ENCODE data around the gene POLR2A. TPM values are rescaled to one million over a fixed set of nuclear protein-coding genes. Genes with fewer than 3 reads are reported as not detected.

The POLR2A gene
- total RNA-seq, 4 donors from 2014 or later, result 29.5 to 66.4 (median 46.9) TPM

DNA sequence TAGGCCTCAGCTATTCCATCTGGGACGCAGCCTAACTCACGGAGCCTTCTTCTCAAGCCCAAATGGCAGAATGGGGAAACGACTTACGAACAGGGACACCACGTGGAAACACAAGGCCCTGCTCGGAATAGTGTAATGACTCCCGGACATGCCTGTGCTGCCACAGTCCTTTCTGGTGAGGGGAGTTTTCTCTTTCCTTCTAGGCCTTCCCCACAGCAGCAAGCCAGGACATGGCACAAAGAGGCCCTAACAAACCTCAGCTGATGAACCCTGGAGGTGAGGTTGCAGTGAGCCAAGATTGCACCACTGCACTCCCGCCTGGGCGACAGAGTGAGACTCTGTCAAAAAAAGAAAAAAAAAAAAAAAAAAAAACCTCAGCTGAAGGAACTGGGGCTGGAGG, 20.1 kb upstream of the POLR2A start:
- Histone ChIP-seq H3K9me3 (no peaks in the 10 kb centered on the region), H3K36me3 (peaks cover 26 to 71% (median 52%) of the 10 kb centered on the region in 4 donors), H3K4me1 (peaks cover 27 to 43% (median 39%) of the 10 kb centered on the region in 4 donors), H3K4me3 (no peak overlapping the region), H3K27me3 (no peaks in the 10 kb centered on the region), H3K27ac (replicated peaks in 1 of 4) (no peak overlapping the region)
- intact Hi-C loops (cut with DNase I), result no loop called here
- TF ChIP-seq EP300 (IDR thresholded peaks at IDR 0.05) (no peak), POLR2AphosphoS5 (IDR thresholded peaks at IDR 0.05) (no peak), POLR2A (IDR thresholded peaks at IDR 0.05; ENCODE audit: low read depth) (no peak)
- TF ChIP-seq, protein P1, sequence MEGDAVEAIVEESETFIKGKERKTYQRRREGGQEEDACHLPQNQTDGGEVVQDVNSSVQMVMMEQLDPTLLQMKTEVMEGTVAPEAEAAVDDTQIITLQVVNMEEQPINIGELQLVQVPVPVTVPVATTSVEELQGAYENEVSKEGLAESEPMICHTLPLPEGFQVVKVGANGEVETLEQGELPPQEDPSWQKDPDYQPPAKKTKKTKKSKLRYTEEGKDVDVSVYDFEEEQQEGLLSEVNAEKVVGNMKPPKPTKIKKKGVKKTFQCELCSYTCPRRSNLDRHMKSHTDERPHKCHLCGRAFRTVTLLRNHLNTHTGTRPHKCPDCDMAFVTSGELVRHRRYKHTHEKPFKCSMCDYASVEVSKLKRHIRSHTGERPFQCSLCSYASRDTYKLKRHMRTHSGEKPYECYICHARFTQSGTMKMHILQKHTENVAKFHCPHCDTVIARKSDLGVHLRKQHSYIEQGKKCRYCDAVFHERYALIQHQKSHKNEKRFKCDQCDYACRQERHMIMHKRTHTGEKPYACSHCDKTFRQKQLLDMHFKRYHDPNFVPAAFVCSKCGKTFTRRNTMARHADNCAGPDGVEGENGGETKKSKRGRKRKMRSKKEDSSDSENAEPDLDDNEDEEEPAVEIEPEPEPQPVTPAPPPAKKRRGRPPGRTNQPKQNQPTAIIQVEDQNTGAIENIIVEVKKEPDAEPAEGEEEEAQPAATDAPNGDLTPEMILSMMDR (IDR thresholded peaks at IDR 0.05), result no peak
- 84% methylated on average over 9 of the region's 9 CpGs for WGBS
- DNase-seq (ENCODE audit: extremely low spot score), result no peak

DNA sequence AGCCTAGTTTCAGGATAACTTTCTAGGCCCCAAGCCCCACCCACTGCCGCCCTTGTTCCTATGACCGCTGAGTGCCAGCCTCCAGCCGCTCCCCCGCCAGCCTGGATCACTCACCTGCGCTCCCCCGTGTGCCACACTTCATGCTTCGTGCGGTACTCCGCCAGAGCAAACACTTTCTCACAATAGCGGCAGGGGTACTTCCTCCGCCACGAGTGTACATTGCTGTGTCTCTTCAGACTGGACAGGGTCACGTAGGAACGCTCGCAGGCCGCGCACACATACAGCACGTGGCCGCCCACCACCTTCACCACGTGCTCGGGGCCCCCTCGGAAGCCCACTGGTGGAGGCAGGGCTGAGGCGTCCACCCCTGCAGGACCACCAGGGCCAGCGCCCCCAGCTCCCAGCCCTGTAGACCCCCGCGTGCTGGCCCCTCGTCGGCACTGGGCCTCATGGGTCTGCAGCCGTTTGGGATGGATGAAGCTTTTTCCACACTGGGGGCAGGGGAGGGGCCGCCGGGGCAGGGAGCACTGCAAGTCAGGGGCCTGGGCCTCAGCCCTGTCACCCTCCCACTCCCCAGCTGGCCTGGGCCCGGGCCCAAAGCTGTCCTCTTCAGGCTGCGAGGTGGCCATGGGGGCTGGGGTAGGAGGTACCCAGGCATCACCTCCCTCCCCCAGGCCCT, 18.4 kb upstream of the POLR2A start:
- intact Hi-C loops (cut with DNase I), result no loop called here
- peaks cover 39 to 58% (median 55%) of the 10 kb centered on the region in 4 donors for H3K4me1 ChIP-seq
- no peak for TF ChIP-seq EP300 (IDR thresholded peaks at IDR 0.05)

DNA sequence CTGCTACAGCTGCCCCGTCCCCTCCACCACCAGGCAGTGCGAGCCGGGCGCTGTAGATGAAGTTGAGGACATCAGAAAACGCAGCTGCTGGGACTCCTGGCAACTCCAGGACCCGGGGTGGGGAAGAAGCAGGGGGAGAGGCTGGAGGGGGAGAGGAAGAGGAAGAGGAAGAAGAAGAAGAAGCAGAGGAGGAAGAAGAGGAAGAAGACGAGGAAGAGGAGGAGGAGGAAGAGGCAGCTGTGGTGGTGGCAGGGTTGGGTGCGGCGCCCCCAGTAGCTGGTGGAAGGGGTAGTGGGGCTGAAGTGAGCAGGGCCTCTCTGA, 17.9 kb upstream of the POLR2A start:
- WGBS, result 80% methylated on average over 9 of the region's 9 CpGs
- Histone ChIP-seq H3K36me3 (peaks cover 26 to 65% (median 52%) of the 10 kb centered on the region in 4 donors), H3K9me3 (no peaks in the 10 kb centered on the region), H3K4me1 (peaks cover 43 to 63% (median 57%) of the 10 kb centered on the region in 4 donors), H3K27me3 (no peaks in the 10 kb centered on the region), H3K4me3 (no peak overlapping the region), H3K27ac (replicated peaks in 1 of 4) (peak overlapping the region; percentile 43 to 71 (median 64))
- TF ChIP-seq, protein P1 (IDR thresholded peaks at IDR 0.05), result no peak
- no peak for TF ChIP-seq POLR2A (IDR thresholded peaks at IDR 0.05; ENCODE audit: low read depth)
- no peak for TF ChIP-seq POLR2AphosphoS5 (IDR thresholded peaks at IDR 0.05)
- DNase-seq (ENCODE audit: extremely low spot score), result no peak
- intact Hi-C loops (cut with DNase I), result no loop called here

More for the DNA sequence above, 18.4 kb upstream of the POLR2A start:
- no peak for DNase-seq (ENCODE audit: extremely low spot score)
- WGBS, result 95% methylated on average over 24 of the region's 33 CpGs
- Histone ChIP-seq H3K4me3 (no peak overlapping the region), H3K36me3 (peaks cover 26 to 71% (median 52%) of the 10 kb centered on the region in 4 donors), H3K27ac (replicated peaks in 1 of 4) (peak overlapping the region; percentile 43 to 71 (median 64)), H3K27me3 (no peaks in the 10 kb centered on the region), H3K9me3 (no peaks in the 10 kb centered on the region)

DNA sequence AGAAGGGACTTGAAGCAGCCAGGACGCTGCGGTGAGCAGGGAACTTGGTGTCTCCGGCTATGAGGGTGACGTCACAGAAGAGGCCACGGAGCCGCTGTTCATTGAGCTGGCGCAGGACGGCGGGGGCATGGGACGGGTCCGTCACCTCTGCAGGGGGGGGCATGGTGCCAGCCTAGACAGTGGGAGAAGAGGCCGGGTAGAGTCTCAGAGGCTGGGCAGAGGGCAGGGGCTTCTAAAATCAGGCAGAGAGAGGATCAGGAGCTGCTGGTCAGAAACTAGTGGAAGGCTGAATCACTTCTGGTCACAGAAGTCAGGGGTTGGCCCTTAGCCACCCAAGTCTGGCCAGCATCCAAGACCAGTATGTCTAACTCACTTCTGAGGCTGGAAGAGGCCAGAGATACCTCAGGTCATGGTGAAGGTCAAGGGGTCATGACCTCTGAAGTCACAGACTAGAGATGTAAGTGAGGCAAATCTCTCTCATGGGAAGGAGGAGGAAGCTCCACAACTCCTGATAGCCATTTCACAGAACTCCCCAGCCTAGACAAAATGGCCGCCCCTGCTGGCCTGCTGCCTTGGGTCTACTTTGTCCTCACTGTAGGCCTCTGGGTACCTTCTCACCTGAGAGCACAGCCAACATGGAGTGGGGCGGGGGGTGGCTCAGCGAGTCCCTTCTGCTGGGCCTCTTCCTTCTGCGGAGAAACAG, 17.4 kb upstream of the POLR2A start:
- WGBS, result 78% methylated on average over 16 of the region's 16 CpGs
- Histone ChIP-seq H3K9me3 (no peaks in the 10 kb centered on the region), H3K36me3 (peaks cover 26 to 60% (median 49%) of the 10 kb centered on the region in 4 donors), H3K27ac (replicated peaks in 1 of 4) (peak overlapping the region; percentile 43 to 71 (median 64)), H3K4me1 (peaks cover 43 to 68% (median 61%) of the 10 kb centered on the region in 4 donors), H3K27me3 (no peaks in the 10 kb centered on the region), H3K4me3 (peak overlapping the region in 1 of 4 donors; percentile 18)
- intact Hi-C loops (cut with DNase I), result no loop called here
- TF ChIP-seq POLR2AphosphoS5 (IDR thresholded peaks at IDR 0.05), result peak in 1 of 2 donors; percentile 55
- no peak for TF ChIP-seq EP300 (IDR thresholded peaks at IDR 0.05)
- DNase-seq (ENCODE audit: extremely low spot score), result no peak

DNA sequence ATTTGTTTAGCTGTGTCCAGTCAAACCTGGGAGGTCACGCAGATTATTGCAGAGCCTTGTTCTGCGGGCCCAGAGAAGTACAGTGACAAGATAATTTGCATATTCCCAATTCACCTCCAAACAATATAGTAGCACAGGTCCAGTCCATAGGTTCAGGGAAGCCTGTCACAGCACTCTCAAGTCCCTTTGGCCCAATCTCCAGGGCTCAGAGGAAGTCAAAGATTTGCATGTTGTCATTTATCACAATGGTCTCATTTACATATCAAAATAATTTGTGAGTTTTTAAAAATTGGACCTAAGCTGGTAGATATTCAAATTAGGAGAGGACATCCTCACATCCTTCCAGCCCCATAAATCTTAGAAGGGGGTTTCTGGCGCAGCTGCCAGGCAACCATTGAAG, 16.7 kb upstream of the POLR2A start:
- TF ChIP-seq, protein P1 (IDR thresholded peaks at IDR 0.05), result no peak
- intact Hi-C loops (cut with DNase I), result no loop called here
- no peaks in the 10 kb centered on the region for H3K27me3 ChIP-seq
- no peaks in the 10 kb centered on the region for H3K9me3 ChIP-seq
- H3K4me3 ChIP-seq, result no peak overlapping the region
- WGBS, result 100% methylated on average over 3 of the region's 3 CpGs
- H3K4me1 ChIP-seq, result peaks cover 50 to 72% (median 67%) of the 10 kb centered on the region in 4 donors
- peaks cover 22 to 53% (median 42%) of the 10 kb centered on the region in 4 donors for H3K36me3 ChIP-seq
- DNase-seq (ENCODE audit: extremely low spot score), result no peak
- peak overlapping the region; percentile 43 to 71 (median 64) for H3K27ac ChIP-seq (replicated peaks in 1 of 4)
